Thyroid gland (tissue), 4 donors: Measurements from ENCODE around the gene EVA1A. TPM values are rescaled to one million over a fixed set of nuclear protein-coding genes. Genes with fewer than 3 reads are reported as not detected.

Experiments
- DNase-seq, 2 donors: peaks; one replicate each; pipeline ENCODE4 v3.0.0-alpha.2; 2019
- H3K27ac ChIP-seq, 3 donors: fragments of 200-600 bp; sonication (generic); 1 replicate in 2 of 3; 2 replicates in 1 of 3; pipeline ENCODE4 v1.5.1; 2016 to 2019; ENCODE audit warnings: mild to moderate bottlenecking in 1 of 3, moderate library complexity in 1 of 3
- H3K27me3 ChIP-seq: fragments of 200-600 bp; sonication (generic); one replicate; pipeline ENCODE4 v1.5.1; 2019
- H3K36me3 ChIP-seq, 2 donors: fragments of 200-600 bp; sonication (generic); one replicate each; pipeline ENCODE4 v1.5.1; 2016 to 2019
- H3K4me1 ChIP-seq, 2 donors: fragments of 200-600 bp; sonication (generic); one replicate each; pipeline ENCODE4 v1.5.1; 2017 to 2019
- H3K4me3 ChIP-seq, 3 donors: fragments of 200-600 bp; sonication (generic); replicated peaks in 1 of 3; 1 replicate in 2 of 3; 2 replicates in 1 of 3; pipeline ENCODE4 v1.5.1; 2016; ENCODE audit warnings: mild to moderate bottlenecking in 1 of 3
- H3K9me3 ChIP-seq: fragments of 200-600 bp; sonication (generic); one replicate; pipeline ENCODE4 v1.5.1; 2017
- CTCF ChIP-seq, 6 experiments: fragments of 200-600 bp in 3 of 6; fragments of 450-650 bp in 3 of 6; sonication (generic) in 3 of 6; IDR thresholded peaks; one replicate each; pipeline ENCODE4 v1.5.1; 2016 to 2019; ENCODE audit warnings: antibody characterized with exemption in 6 of 6, mild to moderate bottlenecking in 2 of 6, inconsistent platforms in 1 of 6, moderate library complexity in 1 of 6
- POLR2A ChIP-seq, 2 donors: fragments of 450-650 bp; IDR thresholded peaks; one replicate each; pipeline ENCODE4 v1.6.1; 2017; ENCODE audit warnings: antibody characterized with exemption in 2 of 2, mild to moderate bottlenecking in 2 of 2, moderate library complexity in 1 of 2
- WGBS, 2 donors: methylation state at CpG; one replicate each; pipeline ENCODE4 v1.1.5; 2017; 5-methylcytosine and 5-hydroxymethylcytosine counted together
- intact Hi-C: fragments of 100-400 bp; cut with DNase I; formaldehyde crosslinking; loops from one replicate; pipeline ENCODE4 v1.15.1; 2023
- total RNA-seq, 4 donors: library from RNA; depleted of rRNA; stranded (reverse); fragments of >200 nt; gene quantifications; one replicate each; pipeline ENCODE4 v1.2.3, GENCODE V29; 2016

Gene EVA1A
- total RNA-seq, 4 donors from 2014 or later: 3.6 to 19.8 (median 12.3) TPM

DNA sequence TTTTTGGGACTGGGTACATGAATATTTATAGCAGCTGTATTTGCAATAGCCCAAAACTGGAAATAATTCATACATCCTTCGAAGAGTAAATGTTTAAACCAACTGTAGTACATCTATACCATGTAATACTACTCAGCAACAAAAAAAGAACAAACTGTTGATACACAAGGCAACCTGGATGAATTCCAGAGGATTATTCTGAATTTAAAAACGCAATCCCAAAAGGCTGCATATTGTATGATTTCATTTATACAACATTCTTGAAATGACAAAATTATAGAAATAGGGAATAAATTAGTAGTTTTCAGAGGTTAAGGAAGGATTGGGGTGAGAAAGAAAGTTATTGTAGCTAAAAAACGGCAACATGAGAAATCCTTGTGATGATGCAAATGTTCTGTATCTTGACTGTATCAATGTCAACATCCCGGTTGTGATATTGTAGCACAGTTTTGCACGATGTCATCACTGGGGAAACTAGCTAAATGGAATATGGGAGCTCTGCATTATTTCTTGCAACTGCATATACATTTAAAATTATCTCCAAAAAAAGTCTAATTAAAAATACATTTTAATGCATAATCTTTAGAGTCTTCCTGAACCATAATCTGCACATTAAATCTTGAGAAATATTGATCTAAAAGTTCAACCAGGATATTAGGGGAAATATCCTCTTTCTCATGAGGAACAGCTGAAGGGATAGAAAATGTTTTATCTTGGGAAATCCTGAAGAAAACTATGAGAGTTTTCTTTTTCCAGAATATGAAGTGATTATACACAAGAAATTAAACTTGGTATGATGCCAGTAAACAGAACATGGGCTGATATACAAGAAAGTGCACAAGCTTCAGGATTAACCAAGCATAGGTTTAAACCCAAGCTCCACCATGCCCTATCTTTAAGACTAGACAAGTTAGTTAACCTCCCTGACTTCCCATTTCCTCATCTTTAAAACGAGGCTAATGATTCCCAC is 21.9 kb downstream of the EVA1A start:
- Histone ChIP-seq H3K9me3 (no peaks in the 10 kb centered on the region), H3K4me3 (no peak overlapping the region), H3K36me3 (no peaks in the 10 kb centered on the region), H3K27me3 (no peaks in the 10 kb centered on the region), H3K4me1 (no peaks in the 10 kb centered on the region), H3K27ac (no peak overlapping the region)
- TF ChIP-seq POLR2A (IDR thresholded peaks at IDR 0.05) (no peak), CTCF (IDR thresholded peaks at IDR 0.05) (no peak)
- 84 to 85% methylated on average over 6 of the region's 6 CpGs for WGBS, 2 donors
- no peak for DNase-seq
- intact Hi-C loops: no loop called here

GRCh38 chr2:75537658-75538057 is 23.1 kb downstream of the EVA1A start:
- Histone ChIP-seq H3K27ac (no peak overlapping the region), H3K4me1 (no peaks in the 10 kb centered on the region), H3K4me3 (no peak overlapping the region), H3K27me3 (no peaks in the 10 kb centered on the region), H3K9me3 (no peaks in the 10 kb centered on the region), H3K36me3 (no peaks in the 10 kb centered on the region)
- intact Hi-C loops: no loop called here
- WGBS, 2 donors: 92 to 94% methylated on average over 3 of the region's 3 CpGs
- no peak for TF ChIP-seq CTCF (IDR thresholded peaks at IDR 0.05)
- TF ChIP-seq POLR2A (IDR thresholded peaks at IDR 0.05): no peak
- DNase-seq: no peak

DNA sequence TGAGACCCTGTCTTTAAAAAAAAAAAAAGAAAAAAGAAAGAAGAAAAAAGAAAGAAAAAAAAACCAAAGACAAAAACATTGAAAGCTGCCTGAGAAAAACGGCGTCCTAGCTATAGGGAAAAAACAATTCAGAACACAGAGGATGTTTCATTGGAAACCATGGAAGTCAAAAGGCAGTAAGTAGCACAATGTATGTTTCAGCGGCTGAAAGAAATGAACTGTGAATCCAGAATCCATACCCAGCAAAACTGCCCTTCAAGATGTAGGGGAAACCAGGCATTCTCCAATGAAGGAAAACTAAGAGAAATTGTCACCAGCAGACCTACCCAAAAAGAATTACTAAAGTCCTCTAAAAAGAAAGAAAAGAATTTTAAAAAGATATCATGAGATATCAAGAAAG is 27.6 kb downstream of the EVA1A start:
- H3K4me3 ChIP-seq: no peak overlapping the region
- H3K9me3 ChIP-seq: no peaks in the 10 kb centered on the region
- no peaks in the 10 kb centered on the region for H3K27me3 ChIP-seq
- no peak overlapping the region for H3K27ac ChIP-seq
- no peaks in the 10 kb centered on the region for H3K36me3 ChIP-seq
- no peaks in the 10 kb centered on the region for H3K4me1 ChIP-seq
- TF ChIP-seq POLR2A (IDR thresholded peaks at IDR 0.05): no peak
- no peak for TF ChIP-seq CTCF (IDR thresholded peaks at IDR 0.05)
- intact Hi-C loops: no loop called here
- WGBS, 2 donors: 90 to 91% methylated on average over 3 of the region's 3 CpGs
- DNase-seq: no peak

DNA sequence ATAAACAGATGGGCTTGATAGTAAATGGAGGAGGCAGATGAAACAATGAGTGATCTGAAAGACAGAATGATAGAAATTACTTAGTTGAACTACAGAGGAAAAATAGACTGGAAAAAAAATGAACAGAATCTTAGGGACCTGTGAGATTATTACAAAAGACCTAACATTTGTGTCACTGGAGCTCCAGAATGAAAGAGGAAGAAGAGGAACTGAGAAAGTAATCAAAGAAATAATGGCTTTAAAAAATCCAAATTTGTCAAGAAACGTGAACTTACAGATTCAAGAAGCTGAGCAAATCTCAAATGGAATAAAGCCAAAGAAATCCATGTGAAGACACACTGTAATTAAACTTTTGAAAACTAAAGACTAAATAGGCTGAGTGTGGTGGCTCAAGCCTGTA is 28.3 kb downstream of the EVA1A start:
- Histone ChIP-seq H3K27ac (no peak overlapping the region), H3K9me3 (no peaks in the 10 kb centered on the region), H3K36me3 (no peaks in the 10 kb centered on the region), H3K27me3 (no peaks in the 10 kb centered on the region), H3K4me1 (no peaks in the 10 kb centered on the region), H3K4me3 (no peak overlapping the region)
- DNase-seq: no peak
- intact Hi-C loops: no loop called here
- TF ChIP-seq POLR2A (IDR thresholded peaks at IDR 0.05): no peak
- TF ChIP-seq CTCF (IDR thresholded peaks at IDR 0.05): no peak
- 74 to 78% methylated on average over 1 of the region's 1 CpG for WGBS, 2 donors

DNA sequence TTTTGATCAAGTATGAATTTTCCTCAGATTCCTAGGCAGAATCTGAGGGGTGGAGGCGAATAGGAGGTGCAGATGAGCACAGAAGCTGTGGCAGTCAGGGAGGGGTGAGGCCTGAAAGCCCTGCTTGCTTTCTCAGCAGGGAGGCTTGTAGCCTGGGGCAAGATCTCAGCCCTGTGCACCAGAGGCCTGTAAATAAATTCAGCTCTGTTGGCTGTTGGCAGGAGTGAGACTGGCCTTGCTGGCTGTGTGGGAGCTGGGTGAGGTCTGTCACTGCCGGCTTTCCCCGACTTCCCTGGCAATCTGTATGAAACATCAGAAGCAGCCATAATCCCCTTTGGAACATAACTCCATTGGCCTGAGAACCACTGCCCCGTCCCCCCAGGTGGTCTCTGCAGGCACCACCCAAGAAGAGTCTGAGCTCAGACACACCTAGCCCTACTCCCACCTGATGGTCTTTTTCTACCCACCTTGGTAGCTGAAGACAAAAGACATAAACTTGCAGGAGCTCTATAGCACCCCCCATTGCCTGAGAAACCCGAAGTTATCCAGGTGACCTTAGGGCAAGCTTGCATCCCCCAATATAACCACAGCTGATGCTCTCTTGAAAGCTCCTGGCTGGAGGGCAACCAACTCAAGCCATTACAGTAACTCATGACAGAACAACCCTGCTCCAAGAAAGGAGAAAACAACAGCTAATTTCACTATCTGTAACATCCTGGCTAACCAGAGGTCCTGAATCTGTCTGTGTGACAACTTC is 32.3 kb downstream of the EVA1A start:
- no peak for DNase-seq
- no peak overlapping the region for H3K27ac ChIP-seq
- intact Hi-C loops: no loop called here
- H3K4me3 ChIP-seq: no peak overlapping the region
- no peaks in the 10 kb centered on the region for H3K4me1 ChIP-seq
- no peaks in the 10 kb centered on the region for H3K36me3 ChIP-seq
- TF ChIP-seq CTCF (IDR thresholded peaks at IDR 0.05) (no peak), POLR2A (IDR thresholded peaks at IDR 0.05) (no peak)
- no peaks in the 10 kb centered on the region for H3K27me3 ChIP-seq
- 86 to 89% methylated on average over 5 of the region's 5 CpGs for WGBS, 2 donors
- no peaks in the 10 kb centered on the region for H3K9me3 ChIP-seq
